ENCODE data around the gene BET1.
A peak's percentile ranks its signal among the peaks of the same experiment; 100 is the strongest.
"Not testable (repeated sequence)": the region's sequence is repeated elsewhere in the genome, so short reads cannot be mapped to it uniquely, and the experiment has no call there.

BET1 gene, protein sequence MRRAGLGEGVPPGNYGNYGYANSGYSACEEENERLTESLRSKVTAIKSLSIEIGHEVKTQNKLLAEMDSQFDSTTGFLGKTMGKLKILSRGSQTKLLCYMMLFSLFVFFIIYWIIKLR

DNA sequence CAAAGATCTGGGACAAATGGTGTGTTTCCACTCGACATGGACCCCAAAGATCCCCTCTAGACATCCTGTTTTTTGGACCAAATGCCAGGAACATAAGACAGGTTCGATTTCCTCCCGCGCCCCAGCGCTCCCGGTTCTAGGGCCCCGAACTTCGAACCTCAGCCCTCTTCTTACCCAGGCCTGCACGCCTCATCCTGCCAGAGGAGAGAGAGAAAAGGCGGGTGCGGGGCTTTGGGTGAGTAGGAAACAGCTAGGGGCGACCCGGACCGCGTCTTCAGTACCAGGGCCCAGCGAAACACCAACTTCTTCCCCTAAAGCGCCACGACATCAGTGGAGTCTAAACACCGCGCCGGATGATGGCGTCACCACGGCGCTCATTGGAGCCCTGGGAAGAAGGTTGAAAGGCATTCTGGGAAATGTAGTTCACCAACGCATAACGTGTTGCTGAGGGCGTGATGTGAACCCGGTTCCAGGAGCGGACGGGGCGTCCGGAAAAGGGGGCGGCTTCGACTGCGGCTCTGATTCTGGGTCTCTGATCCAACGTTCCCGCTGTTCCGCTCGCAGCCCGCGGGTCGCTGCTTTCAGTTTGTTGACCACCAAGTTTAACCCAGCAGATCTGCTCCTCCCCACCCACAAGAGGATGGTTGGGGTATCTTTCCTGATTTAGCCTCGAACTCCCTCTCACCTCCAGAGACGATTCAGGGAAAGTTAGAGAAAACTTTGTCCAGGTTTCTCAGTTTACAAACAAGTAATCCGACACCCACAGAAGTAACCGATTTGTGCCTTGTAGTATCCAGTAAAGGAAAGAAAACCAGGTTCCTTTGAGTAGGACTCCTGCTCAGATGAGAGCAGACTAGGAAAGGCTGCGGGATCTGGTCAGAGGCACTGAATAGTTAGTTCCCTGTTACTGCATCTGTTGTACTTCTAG lies at the start of gene BET1:
TSS of gene BET1 (minus strand) at position 332 of the 928 bp plus-strand sequence. CDS start at position 193, 139 bp downstream.
- peak; percentile 68 to 81 for DNase-seq

DNA sequence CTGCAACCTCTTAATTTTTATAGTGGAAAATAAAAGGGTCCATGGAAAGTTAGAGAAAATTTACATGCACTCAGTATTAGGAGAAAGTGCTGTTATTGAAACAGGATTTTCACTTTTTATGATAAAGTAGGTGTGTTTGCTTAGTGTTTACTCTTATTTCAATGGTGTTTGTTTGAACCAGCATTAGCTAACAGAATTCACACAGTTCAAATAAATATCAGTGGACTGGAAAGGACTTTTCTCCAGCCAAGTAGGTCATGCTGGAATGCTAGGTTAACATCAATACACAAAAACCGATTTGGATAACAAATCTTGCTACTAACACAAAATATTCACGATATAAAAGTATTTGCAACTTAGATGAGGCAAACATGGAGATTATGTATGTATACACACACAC lies 49.4 kb upstream of the BET1 start:
- no peak for DNase-seq

DNA sequence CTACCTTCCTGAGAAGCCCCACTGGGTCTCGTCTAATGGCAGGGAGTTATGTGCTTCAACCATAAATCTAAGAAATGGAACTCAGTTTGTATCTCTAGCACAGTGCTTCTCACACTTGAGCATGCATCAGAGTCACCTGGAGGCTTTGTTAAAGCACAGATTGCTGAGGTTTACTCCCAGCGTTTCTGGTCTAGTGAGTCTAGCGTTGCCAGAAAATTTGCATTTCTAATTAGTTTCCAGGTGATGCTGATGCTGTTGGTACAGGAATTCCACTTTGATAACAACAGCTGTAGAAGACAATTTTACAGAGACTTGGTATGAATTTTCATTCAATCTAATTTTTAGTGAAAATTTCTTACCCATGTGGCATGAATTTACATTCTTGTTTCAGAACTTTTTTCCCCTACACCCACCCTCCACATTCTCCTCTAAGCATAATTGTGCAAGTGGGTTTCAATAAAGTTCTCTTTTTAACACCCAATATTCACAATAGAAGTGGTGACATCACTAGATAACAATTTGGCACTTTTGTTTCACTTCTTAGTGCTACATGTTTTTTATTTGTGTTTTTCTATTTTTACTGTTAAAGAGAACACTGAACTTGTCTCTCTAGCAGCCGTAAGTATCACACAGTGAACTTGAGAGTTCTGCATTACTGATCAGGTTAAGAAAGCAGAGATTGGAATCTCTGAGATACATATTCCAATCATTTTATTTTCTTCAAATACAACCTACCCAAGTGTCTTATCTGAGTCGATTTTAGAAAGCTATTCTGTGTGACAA lies 48.4 kb upstream of the BET1 start:
- no peak for DNase-seq

DNA sequence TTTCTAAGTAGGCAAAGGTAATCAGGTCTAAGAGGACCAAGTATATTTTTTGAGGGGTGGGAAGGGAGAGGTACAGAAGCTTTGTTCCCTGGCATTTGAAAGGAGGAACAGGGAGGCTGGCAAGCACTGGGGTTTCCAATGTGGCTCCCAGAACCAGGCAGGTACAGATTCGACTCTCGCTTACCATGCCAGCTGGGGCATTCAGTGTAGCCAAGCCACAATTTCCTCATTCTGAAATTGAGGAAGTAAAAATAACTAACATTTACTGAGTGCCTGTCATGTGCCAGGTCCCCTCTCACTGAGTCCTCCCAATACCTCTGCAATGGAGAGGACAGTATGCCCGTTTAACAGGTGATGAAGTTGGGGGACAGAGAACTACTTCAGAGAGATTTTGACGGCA lies 45.9 kb upstream of the BET1 start:
- no peak for DNase-seq

DNA sequence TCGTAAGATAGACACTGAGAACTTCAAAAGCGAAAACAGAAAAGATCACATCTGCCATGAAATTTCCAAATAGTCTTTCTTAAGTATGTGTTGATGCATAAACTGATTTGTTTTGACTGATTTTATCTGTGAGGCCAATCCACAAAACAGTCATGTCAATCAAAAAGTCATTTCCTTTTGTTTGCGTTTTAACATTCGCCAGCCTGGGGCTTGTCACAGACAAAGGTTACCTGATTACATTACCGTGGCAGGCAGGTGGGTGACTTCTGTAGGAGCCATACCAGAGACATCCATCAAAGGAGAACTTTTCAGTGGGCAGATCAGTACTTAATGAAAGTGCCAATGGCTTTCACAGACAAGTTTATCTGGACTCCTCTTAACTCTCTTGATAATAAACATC lies 45.5 kb upstream of the BET1 start:
- DNase-seq: no peak

DNA sequence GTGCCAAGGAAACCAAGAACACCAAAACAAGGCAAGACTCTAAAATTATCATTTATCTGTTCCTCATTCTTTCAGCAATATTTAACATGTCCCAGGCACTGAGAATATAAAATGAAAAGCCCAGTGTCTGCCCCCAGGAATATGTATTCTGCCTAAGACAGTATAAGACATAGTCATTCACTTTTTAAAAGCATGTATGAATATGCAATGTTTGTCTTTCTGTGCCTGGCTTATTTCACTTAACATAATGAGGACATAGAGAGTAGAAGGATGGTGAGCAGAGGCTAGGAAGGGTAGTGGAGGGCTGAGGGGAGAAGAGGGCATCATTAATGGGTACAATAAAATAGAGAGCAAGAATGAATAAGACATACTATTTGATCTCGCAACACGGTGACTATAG lies 44.6 kb upstream of the BET1 start:
- DNase-seq: no peak

DNA sequence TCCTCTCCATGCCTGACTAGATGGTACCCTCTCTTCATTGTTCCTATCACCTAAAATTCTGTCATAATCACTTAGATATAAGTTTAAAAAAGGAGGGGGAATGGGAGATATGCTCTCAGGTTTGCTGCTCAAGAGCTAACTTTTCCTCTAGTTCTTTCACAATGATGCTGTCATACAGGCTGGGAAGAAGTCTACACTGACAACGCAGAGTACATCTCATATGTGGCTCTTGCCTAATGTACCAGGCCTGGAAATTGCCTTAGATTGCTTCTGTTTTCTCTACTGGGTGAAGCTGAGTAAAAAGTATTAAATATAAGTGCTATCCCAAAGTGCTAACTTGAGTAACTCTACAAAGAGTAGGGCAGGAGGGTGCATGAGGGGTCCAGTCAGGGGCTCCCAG lies 43.8 kb upstream of the BET1 start:
- DNase-seq: no peak

DNA sequence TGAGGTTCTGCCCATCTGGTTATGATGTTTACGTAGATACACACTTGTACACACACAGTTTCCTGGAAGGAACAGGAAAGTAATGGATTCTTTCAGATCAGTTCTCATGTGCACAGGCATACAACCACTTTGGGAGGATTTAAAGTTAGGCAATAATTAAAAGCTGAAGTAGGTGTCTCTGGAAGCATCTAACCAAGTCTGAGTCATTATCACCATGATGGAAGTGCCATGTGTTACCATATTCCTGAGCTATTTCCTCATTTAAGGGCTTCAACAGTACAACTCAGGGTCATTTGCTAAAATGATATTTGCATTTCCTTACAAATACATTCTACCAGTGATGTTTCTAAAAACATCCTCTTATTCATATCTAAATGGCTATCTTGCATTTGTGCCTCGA lies 41.4 kb upstream of the BET1 start:
- no peak for DNase-seq

DNA sequence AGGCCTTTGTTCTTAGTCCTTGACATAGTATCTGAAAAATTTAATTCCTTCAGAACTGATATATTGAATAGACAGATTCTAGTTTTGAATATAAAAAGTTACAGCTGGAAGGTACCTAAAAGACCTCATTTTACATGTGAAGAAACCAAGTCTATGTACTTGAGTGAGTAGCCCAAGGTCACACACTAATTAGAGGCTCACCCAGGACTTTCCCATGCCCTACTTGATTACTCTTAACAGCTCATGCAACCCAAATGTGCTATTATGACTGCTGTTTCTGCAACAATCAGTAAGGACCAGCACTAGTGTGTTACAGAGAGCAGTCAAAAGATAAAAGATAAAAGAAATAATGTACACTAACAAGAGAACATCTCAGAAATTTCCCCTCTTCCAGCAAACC lies 40.7 kb upstream of the BET1 start:
- DNase-seq: no peak

DNA sequence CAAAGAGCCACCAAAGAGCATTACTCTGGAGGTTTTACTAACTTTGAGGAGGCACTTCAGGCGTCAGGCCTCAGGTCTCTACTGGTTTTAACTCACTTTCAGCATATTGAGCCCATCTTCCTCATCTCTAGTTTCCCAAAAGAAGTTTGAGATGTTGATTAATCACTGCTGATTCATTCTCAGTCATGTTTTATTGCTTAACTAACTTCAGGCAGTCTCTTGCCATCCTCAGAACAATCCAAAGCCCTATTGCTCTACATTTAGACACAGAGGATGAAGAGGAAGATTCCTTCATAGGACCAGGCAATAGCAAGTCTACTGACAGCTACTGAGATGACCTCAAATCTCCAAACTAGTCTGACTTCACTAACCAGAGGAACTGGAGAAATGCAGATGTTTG lies 39.1 kb upstream of the BET1 start:
- DNase-seq: no peak

DNA sequence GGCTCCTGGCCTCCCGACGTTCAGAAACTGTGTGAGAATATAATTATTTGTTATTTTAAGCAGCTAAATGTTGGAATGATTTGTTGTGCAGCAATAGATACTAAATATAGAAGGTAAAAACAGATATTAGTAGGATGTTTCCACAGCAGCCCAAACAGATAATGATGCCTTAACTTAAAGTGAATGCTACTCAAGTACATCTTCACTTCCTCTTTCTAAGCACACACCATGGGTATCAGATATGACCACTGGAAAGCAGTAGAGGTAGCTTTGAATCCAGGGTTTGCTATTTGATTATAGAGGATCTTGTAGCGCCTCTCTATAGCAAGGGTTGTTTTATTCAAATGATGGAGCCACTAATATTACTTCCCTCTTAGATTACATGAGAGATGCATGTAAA lies 38.2 kb upstream of the BET1 start:
- no peak for DNase-seq

DNA sequence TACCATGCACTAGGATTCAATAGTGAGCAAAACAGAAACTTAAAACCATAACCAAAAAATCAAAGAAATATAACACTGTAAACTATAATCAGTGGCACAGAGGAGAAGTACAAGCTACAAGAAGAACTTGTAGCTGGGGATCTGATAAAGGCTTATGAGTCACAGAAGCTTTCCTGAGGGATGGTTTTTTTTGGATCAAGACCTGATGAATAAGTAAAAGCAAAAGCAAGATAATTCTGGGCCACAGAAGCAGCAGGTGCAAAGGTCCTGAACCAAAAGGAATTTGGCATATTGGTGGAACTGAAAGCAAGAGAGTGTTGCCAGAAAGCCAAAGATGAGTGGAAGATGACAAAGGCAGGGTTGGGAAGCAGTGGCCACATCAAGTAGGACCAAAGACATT lies 37.4 kb upstream of the BET1 start:
- DNase-seq: no peak

DNA sequence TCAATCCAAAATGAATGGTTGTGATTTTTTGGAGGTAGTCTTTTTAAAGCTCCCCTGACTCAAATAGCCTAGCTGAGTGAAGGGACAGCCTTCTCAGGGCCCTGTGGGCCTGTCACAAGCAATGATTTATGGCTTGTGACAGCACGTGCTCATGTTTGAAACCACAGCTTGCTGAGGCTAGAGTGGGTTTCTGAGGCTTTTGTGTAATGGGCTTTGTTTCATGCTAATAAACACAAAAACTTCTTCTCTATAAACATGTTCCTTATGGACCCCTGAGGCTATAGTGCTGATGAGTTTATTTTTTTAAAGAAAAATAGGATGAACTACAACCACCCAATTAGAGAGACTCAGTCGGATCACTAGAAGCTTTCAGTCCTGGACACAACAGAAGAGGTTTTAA lies 36.1 kb upstream of the BET1 start:
- DNase-seq: no peak

DNA sequence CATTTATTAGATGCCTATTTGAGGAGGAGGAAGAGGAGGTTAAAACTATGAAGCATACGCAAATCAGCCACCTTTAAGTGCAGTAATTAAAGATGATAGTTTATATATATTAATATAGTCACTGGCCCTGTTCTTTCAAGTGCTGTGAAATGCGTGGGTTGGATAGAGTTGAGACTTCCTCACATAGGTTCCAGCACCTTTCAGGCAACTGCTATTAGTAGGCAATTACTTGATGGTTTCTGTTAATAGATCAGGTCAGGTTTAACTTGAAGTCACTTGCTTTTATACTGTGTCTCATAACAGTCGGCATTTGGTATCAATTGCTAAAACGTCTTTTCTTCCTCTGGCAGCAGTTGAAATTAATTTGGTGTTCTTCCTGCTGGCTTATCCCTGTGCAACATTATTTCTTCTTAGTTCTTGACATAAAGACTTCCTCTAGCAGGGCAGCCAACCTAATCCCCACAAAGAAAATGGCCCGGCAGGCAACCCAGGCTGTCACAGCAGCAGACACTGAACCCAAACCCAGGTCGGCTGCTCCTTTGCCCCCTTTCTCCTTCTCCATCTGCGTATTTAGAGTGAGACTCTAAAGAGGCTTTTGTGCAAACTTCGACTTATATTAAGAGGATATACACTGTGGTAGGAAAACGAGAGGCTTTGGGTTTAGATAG lies 35.3 kb upstream of the BET1 start:
- no peak for DNase-seq

DNA sequence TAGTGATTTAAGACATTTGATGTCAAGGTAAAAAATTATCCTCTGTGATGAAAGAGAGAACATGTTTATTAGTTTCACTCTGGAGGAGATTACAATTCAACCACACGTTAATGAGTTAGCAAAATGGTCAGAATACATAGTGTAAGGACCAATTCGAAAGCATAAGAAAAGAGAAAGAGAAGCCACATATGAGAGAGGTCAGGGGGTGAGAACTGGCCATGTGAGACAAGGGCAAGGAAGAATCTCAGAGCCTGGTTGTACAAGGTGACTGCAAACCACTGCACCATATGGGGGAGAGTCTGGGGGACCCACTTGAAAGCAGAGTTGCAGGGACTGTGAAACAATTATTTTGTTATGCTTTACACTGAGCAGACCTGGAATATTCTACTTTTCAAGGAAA lies 27.7 kb upstream of the BET1 start:
- DNase-seq: no peak

DNA sequence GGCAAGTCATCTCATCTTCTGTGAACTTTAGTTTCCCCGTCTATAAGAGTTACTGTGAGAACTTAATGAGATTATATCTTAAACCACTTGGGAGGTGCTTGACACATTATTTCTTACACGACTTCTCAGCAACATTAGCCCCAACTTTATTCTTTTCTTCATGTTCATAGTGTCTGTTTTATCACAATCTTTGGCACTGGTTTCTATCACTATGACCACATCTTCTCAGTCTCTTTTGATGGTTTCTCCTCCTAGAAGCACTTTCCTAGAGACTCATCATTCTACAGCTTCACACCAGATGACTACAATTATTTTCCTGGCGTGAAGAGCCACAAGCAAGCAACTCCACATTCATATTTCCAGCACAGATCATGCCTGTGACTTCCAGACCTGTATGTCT lies 26.5 kb upstream of the BET1 start:
- no peak for DNase-seq

DNA sequence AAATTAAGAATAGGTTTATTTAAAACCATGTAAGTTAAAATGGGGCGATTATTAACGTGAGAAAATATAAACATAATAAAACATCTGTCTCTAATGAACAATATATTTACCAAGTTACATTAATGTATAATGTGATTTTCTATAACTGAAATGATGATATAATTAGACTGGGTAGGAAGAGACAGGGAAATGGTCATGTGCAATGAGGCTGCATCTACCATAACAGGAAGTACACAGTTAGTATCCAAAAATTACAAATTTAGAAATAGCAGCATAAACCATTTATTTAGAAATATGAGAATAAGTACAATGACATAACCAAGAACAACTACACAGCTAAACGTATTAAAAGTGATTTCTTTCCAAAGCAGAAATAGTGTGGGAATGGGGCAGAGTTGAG lies 25.8 kb upstream of the BET1 start:
- no peak for DNase-seq

DNA sequence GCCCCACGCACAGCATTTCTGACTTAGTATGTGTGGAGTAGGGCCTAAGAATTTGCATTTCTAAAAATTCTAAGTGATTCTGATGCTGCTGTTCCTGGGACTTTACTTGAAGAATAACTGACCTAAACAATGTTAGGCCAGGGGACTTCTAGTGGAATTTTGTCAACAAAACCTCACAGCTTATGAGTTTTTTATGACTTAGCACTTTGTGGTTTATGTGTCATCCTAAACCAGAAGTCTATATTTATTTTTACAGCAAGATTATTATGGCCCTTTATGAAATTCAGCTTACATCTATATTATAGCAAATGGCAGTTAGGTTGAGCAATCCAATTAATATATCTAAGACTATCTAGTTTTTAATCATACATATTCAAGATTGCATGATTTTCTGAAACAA lies 24.6 kb upstream of the BET1 start:
- DNase-seq: no peak

DNA sequence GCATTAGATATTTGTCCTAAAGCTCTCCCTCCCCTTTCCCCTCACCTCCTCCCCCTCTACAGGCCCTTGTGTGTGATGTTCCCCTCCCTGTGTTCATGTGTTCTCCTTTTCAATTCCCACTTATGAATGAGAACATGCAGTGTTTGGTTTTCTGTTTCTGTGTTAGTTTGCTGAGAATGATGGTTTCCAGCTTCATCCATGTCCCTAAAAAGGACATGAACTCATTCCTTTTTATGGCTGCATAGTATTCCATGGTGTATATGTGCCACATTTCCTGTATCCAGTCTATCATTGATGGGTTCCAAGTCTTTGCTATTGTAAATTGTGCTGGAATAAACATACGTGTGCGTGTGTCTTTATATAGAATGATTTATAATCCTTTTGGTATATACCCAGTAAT lies 22.5 kb upstream of the BET1 start:
- DNase-seq: not testable (repeated sequence)

DNA sequence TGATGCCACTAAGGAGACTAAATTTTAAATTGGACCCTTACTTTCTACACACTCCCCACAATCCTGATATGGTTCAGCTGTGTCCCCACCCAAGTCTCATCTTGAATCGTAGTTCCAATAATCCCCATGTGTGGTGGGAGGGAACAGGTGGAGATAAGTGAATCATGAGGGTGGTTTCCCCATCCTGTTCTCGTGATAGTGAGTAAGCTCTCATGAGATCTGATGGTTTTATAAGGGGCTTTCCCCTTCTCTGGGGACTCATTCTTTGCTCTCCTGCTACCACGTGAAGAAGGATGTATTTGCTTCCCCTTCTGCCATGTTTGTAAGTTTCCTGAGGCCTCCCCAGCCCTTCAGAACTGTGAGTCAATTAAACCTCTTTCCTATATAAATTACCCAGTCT lies 18.4 kb upstream of the BET1 start:
- no peak for DNase-seq

DNA sequence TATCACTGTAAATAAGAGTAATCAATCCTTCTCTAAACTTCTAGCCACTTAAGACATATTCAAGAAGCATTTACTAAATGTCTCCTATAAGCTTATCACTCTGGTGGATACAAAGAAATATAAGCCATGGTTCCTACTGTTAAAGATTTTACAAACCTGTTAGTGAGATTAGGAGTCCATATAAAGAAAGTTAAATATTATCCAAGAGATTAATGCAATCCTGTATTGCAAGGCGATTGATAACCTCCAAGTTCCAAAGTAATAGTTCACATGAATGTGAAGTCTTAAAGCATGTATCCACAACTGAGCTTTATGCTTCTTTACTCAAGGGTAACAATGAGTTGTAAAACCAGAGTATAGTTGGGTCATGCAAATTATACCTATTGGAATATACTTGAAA lies 12.6 kb upstream of the BET1 start:
- DNase-seq: no peak

DNA sequence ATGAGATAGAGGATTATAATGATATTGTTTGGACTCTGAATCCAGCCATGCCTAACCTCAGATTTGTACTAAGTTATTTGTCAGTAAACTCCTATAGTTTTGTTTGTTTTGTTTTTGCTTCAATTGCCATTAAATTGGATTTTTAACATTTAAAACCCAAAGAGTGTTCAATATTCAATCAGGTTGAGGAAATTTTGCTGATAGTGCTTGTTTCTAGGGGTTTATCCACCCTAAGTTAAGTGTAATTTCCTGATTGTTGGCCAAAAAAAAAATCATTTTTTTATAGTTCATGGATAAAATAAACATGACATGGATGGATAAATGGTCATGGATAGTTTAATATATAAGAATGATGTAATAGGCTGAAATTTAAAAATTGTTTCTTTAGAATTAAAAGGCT lies 11.4 kb upstream of the BET1 start:
- DNase-seq: no peak

DNA sequence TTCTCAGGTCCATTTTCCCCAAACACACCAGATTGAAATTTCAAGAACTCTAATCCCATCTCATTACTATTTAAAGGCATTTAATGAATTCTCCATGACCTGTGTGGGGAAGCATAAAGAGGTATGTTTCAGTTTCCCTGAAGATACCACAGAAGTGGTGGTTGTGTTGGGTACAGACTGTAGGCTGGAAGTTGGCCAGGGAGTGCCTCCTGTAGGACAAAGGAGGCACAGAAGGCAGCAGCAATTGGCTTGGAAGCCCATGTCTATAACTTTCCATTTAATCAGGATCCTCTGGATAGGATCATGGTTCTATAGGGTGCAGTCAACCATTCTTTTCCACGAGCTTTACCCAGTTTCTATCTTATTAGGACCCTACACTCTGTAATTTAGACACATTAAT lies 8.6 kb upstream of the BET1 start:
- DNase-seq: no peak

Measured in cerebellar nuclear complex (tissue), 1 donor.